DOHH2 (cell line): ENCODE results near the gene COL2A1.

Experiments used
- EZH2phosphoT487 ChIP-seq: fragments of 200-600 bp; sonication (generic); IDR thresholded peaks from 2 replicates; pipeline ENCODE4 v1.6.1; 2017; ENCODE audit warnings: borderline replicate concordance, mild to moderate bottlenecking, antibody characterized with exemption, low read length, moderate library complexity, mixed read lengths
- TF ChIP-seq, protein P1 (sequence below): fragments of 200-600 bp; sonication (generic); IDR thresholded peaks from one replicate; pipeline ENCODE4 v1.5.1; 2014; ENCODE audit warnings: antibody characterized with exemption, mild to moderate bottlenecking, low read depth, low read length; ENCODE audit not compliant: poor library complexity, severe bottlenecking

DNA sequence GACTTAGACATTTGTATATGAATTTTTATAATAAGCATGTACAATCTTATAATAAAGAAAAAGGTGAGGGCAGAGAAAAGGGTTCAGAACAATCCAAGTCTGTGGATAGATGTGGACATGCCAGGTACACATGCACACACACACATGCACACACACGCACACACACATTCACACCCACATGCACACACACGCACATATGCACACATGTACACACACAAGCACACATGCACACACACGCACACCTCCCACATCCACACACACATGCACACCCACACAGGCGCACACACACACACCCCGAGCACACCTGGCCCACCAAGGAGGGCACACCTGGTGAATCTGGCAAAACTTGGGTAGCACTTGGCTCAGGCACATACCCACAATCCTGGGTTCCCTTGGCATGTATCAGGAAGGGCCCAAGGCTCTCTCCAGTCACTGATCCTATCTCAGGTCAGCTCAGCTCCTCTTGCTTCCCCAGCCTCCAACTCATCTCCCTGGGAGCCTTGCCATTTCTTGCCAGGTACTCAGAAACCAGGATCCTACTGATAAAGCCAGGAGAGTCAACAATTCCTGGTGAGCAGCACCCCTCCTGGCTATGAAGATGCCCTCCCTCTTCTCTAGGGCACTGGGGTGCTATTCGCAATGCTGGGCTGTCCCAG, 59.5 kb downstream of the COL2A1 start:
- TF ChIP-seq, protein P1, sequence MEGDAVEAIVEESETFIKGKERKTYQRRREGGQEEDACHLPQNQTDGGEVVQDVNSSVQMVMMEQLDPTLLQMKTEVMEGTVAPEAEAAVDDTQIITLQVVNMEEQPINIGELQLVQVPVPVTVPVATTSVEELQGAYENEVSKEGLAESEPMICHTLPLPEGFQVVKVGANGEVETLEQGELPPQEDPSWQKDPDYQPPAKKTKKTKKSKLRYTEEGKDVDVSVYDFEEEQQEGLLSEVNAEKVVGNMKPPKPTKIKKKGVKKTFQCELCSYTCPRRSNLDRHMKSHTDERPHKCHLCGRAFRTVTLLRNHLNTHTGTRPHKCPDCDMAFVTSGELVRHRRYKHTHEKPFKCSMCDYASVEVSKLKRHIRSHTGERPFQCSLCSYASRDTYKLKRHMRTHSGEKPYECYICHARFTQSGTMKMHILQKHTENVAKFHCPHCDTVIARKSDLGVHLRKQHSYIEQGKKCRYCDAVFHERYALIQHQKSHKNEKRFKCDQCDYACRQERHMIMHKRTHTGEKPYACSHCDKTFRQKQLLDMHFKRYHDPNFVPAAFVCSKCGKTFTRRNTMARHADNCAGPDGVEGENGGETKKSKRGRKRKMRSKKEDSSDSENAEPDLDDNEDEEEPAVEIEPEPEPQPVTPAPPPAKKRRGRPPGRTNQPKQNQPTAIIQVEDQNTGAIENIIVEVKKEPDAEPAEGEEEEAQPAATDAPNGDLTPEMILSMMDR: no peak
- TF ChIP-seq EZH2phosphoT487: no peak
